HG03575 (cell line): ENCODE results near the gene GGT6.

ENCODE experiments used
- ATAC-seq: cut with Tn5 transposase; IDR thresholded peaks from one replicate; pipeline ENCODE4 v1.9.1; 2021; ENCODE audit not compliant: unreplicated experiment, insufficient number of reproducible peaks, low FRiP score; ENCODE audit errors: extremely low read depth

GGT6 gene

DNA sequence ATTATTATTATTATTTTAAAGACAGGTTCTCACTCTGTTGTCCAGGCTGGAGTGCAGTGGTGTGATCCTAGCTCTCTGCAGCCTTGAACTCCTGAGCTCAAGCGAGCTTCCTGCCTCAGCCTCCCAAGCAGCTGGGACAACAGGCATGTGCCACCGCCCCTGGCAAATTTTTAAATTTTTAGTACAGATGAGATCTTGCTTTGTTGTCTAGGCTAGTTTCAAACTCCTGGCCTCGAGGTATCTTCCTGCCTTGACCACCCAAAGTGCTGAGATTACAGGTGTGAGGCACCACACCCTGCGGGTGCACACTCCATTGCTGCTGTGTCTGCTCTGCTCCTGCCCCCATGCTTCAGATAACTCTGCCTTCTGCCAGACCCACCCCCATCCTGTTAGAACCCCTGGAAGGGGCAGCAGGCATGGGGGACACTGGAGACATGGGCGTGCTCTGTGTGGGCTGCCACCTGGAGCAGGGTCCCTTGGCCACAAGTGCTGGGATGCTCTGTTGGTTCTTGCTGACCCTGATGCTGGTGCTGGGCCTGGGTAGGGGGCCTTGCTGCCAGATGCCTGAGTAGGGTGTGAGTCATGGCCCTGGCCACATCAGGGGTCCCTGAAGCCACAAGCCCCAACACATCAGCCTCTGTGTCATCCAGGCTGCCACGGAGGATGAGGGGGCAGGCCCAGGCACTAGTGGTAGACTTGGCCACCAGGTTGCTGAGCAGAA is 2.6 kb downstream of the GGT6 start:
- ATAC-seq: no peak

DNA sequence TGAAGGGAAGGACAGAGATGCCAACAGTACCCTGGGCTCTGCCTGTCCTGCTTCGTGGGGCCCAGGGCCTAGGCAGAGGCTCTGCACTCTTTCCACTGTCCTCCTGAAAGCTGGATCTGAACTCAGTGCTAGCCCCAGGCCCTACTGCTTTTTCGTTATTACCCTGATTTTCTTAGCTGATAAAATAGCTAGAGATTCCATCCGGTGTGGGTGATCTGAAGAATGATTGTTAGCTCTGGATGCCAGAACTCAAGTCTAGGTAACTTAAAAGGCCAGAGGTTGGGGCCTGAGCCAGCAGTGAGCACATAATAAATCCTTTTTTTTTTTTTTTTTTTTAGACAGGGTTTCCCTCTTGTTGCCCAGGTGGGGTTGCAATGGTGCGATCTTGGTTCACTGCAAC is 3.4 kb downstream of the GGT6 start:
- ATAC-seq: no peak

DNA sequence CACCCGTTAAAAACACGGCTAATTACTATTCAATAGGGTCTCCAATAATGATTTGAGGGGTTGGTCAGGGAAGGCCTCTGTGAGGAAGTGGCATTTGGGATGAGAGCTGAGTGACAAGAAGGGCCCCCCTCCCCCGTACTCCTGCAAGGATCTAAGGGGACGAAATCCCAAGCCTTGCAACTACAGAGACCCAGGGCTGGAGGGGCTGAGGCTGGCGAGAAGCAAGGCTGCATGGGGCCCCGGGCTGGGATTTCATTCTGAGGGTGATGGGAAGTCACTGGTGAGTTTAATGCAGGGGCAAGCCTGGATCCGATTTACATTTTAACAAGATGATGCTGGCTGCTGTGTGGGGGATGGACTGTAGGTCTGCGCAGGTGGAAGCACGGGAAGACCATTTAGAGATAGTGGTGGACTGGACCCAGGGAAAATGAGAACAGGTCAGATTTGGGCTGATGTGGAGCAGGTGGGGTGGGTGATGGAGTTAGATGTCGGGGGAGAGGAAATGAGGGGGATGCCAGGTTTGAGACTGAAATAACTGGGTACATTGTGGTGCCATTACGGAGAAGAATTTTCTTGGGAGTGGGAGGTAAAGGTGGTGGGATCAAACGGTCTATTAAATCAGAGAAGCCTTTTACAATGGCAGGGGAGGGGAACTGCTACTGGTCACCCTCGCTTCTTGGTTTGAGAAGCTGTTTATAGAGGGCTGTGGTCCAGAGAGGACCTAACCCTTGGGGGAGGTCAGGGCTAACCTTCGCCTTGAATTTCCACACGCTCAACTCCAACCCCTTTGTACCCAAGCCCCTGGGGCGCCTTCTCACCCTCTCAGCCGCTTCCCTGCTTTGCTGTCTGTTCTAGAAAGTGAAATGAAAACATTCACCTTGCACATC is 4.3 kb downstream of the GGT6 start:
- ATAC-seq: no peak

DNA sequence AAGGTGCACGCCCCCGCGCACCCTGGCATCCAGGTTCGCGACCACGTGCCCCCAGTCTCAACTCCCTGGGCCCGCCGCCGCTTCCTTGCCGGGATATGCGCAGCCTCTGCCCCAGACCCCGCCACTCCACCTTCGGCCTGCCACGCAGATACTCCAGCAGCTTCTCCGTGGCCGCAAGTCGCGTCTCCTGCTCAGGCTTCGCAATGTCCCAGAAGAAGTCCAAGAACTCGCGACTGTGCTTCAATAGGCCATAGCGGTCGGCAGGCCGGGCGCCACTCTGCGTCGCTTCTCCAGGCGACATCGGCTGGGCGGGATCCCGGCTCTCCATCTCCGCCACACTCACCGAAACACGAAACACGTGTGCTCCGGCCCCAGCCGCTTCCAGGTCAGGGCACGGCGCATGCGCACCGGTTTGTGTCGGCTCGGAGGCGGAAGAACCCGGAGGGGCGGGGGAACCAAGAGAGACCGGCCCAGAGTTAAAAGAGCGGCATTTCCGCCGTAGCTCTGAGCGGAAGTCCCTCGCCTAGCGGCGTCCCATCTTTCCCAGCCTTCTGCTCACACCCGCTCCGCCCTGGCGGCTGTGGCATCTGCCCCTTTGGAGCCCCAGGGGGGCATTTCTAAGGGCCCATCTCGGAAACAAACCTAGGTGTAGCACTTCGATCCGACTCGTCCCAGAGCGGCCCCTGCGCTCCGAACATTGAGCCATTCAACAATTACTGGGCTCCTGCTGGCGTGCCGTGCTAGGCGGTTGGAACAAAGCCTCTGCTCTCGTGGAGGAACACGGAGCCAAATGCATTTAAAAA is 5.2 kb downstream of the GGT6 start, which contains the start of gene MYBBP1A:
MYBBP1A (minus strand) TSS at position 388 of the 803 bp plus-strand sequence; CDS start at position 328, 60 bp downstream.
- ATAC-seq: no peak

DNA sequence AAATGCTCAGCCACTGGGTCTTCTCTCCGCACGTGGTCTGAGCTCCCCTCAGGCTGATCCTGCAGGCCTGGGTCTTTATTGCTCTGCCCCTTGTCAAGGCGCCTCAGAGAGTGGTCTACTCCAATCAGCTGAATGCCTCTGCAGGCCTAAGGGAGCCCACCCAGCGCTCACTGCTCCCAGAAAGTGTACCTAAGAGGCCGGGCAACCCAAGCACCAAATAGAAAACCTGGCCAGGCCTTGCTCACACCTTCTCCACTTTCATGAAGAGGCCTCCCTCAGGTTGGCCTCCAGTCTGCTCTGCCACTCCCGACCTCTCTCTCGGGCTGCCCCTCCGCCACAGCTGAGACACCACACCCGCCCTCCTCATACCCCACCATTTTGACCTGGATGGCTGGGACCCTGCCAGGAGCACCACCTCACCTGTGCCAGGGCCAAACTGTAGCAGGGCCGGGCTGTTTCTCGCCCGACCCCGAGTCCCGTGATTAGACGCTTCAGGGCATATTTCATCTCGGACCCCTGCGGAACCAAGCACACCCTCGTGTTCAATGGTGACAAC is 5.9 kb downstream of the GGT6 start:
- no peak for ATAC-seq

DNA sequence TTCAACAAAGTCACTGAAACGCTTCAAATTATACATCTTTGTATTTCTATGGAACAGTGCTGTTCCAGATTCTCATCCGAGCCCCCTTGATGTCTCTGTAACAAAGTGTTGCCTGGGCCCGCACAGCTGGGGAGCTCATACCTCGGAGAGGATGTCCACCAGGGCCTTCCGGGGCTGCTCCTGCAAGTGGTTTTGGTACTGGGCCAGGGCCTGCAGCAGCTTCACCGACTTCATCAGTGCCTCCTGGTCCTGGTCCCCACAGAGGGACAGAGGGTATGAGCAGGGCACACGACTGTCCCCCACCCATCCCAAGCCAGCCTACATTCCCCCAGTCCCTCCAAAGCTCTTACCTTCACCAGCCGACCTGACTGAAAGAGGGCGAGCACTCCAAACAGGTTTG is 6.7 kb downstream of the GGT6 start:
- ATAC-seq: no peak

DNA sequence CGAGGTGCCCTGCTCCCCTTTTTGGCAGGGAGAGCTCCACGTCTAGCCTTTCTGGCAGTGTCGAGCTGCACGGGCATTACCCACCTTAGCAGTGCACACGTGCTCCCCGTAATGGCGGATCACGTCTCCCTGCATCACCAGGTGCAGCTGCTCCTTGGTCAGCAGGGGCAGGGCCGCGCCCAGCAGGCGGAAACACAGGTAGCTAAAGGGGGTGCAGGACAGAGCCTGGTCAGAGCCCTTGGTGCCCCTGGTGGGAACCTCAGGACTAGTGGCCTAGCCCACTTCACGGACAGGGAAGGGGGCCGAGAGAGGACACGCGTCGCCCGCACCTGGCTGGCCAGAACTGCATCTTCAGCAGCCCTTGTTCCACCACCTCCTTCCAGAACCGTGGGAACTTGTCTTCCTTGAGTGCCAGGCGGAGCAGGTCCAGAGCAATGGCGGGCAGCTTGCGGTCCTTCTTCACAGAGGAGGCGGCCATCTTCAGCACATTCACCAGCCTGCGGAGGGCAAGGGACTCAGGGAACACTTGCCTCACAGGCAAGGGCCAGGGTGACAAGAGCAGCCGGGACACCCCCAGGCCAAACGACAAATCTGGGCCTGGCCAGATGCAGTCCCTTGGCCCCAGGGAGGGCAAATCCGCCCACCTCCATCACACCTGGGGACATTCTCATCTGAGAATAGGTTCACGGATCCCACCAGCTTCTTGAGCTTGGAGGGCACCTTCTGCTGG is 8.4 kb downstream of the GGT6 start:
- no peak for ATAC-seq

DNA sequence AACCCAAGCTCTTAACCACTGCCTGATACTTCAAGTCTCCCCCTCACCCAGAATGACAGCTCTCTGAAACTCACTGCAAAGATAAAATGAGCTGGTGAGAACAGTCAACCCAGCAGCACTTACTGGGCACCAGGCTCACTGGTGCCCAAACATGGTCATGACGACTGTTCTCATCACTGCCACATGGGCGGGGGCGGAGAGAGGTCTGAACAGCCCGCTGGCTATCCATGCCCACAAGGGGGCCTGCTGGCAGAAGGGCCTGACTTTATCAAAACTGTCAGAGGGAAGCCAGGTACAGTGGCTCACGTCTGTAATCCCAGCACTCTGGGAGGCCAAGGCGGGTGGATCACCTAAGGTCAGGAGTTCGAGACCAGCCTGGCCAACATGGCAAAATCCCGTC is 9.2 kb downstream of the GGT6 start:
- no peak for ATAC-seq

DNA sequence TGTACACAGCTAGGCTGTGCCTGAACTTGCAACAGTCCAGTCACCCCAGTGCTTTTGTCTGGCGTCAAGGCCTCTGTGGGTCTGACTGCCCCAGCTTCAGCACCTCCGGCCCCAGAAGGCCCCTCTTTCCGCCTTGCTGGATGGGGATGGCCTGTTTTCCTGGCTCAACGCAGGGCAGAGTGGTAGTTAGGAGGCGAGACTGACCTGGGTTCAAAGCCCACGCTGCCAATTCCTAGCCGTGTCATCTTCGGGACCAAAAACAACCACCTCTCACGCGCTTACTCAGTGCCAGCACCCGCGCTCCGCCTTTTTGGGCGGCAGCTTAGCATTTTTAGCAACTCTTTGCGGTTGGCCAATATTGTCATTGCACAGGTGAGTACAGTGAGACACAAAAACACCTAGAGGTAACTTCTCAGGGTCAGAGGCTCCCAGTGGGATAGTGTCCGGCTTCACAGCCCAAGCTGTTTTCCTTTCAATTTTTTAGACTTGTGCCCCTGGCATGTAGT is 9.8 kb downstream of the GGT6 start:
- no peak for ATAC-seq

DNA sequence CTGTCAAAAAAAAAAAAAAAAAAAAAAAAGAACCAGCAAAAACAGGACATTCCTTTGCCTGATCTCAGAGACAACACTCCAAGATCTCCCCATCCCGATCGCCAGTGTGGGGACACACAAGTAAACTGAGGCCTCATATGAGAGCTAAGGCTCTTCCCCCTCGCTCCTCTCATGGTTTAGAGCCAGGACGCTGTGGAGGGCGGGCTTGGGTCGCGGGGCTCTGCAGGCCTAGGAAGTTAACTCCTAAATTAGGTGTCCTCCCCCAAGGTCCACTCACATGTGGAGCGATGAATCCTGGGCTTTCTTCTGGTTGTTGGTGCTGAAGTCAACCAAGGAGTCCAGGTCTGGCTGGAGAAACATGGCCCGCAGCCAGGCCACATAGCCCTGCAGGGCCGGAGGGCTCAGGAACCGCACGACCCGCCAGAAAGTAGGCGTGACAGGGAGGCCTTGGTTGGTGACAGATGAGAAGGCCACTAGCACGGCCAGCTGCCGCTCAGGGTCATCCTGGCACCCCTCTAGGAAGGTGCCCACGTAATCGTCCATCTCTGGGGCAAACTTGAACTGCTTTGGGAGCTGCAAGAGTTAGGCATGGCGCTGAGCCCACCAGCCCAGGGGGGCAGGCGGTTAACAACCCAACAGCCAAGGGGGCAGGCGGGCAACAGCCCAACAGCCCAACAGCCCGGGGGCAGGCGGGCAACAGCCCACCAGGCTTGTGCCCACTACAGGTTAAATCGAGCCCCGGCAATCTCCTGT is 10.4 kb downstream of the GGT6 start:
- ATAC-seq: no peak

DNA sequence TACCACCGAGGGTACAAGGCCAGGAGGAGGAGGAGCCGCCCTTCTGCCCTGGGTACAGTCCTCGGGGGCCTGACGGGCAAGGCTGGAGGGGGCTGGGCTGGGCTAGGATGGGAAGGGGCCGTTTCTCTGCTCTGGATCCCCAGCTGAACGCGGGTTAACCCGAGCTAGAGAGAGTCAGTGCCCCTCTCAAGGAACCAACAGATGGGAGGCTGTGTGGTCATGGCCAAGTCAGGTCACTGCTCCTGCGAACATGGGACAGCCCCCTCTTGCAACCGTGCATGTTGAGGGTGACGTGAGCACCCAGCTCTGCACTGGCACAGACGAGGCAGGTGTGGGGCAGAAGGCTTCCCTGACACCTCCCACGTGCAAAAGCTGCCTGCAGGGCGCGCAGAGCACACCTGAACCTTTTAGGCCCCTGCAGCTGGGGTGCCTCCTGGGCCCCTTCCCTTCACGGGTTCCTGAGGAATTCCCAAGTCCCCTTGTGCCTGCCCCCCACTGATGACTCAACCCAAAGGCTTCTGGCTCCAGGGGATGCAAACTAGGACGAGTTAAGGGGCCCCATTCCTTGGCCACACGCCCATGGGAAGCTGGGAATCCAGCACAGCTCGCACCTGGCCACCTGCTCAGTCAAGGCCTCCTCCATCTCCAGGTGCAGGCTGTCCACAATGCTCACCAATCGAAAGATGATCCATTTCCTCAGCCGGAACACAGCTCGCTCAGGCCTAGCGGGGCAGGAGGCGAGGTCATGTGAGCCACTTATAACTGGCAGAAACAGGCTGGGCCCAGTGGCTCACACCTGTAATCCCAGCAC is 11.5 kb downstream of the GGT6 start:
- no peak for ATAC-seq

DNA sequence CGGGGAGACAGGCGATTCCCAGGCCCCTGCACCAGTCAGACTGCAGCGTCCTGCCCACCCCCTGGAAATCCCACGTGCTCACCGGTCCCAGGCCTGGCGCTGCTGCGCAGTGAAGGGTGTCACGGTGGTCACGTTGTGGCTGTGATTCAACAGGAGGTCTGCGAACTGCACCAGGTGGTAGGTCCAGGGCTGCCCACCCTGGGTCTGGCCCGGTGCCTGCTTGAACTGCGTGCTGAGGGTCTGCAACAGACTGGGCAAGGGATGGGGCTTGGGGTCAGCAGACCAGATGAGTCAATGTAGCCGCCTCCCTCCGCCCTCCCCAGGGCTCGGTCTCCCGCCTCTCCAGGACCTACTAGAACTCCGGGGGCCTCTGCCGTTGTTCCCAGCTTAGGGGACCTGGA is 12.3 kb downstream of the GGT6 start:
- no peak for ATAC-seq

DNA sequence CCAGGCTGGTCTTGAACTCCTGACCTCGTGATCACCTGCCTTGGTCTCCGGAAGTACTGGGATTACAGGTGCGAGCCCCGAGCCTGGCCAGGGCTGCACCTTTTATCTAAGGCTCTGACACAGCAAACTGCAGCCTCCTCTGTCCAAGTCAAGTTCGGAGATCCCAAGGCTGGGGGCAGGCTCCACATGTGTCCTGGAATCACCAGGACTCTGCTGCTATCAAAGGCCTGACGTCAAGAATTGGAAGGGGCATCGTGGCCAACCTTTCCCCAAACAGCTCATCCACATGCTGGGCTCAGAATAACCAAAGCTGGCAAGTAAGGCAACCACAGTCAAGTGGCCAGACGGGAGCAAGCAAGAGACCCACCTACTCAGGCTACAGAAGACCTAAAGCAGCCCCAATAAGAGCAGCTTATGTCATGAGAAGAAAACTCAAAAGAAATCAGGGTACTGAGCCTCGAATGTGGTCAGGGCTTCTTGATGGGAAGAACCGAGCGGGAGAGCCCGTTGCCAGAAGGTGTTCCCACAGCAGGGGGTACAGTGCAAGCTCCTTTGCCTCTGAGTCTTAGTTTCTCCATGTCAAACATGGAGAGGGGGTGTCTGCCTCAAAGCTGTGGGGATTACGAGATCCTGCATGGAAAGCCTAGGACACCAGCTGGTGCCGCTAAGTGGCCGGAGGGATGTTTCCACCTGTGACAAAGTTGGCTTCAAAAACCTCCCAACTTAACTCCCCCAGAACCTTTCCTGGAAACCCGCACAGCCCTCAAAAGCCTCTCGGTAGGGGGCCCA is 13.1 kb downstream of the GGT6 start:
- ATAC-seq: no peak

DNA sequence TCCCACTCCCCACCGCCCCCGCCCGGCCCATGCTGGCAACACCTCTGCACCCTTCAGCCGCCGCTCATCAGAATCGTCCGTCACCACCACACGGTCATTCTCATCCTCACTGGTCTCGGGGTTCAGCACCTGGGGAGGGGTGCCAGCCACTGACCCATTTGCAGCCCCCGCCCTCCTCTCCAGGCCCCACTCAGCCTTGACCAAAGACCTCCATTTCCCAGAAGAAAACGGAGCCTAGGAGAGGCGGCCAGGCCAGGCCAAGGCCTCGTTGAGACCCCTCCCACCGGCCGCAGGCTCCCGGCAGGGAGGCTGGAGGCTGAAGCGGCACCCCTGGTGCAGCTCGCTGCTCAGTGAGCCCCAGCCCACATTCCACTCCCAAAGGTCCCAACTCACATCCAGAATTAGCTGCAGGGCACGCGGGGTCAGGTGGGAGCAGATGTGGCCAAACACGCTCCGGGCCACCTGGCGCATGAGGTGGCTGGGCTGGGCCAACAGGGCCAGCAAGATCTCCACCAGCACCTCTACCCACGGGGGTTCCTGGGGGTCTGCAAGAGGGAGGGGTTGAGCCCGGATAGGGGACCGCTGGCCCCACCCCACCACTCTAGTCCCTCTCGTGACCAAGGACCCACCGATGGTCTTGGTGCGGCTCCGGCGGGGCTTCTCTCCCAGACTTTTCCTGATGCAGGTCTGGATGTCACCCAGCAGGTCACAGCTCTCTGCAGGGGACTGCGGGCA is 15.0 kb downstream of the GGT6 start:
- no peak for ATAC-seq

DNA sequence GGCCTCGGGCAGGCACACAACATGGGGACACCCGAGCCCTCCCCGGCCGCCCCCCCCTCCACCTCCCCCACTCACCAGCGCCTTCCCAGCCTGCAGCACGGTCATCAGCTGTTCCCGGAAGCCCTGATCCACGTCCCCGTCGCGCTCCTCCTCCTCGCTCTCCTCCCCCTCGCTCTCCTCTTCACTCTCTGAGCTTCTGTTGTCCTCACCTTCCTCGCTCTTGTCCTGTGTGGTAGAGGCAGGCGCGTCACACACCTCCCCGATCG is 15.5 kb downstream of the GGT6 start:
- ATAC-seq: no peak
